Caco-2 (cell line): ENCODE results near the gene MXRA7. TPM values are rescaled to one million over a fixed set of nuclear protein-coding genes. Genes with fewer than 3 reads are reported as not detected.

Source experiments
- BruUV-seq: library from RNA; stranded (reverse); fragments of 400-500 nt; replicated peaks from 2 replicates; lab custom pipeline; 2021; lab: Mats Ljungman, UMichigan
- CTCF ChIA-PET: fragments of 300-600 bp; sonication (Branson Sonifier 250); formaldehyde crosslinking; loops from one replicate; lab custom pipeline; 2022; ENCODE audit warnings: antibody characterized with exemption; lab: Charles Lee
- POLR2A ChIA-PET: fragments of 300-600 bp; sonication (Branson Sonifier 250); formaldehyde crosslinking; loops from one replicate; lab custom pipeline; 2022; ENCODE audit warnings: antibody characterized with exemption; lab: Charles Lee
- DNase-seq, 2 experiments: peaks; one replicate each; pipeline versions ENCODE4 v3.0.0 to v3.0.0-alpha.2; 2020 to 2022
- H3K27me3 ChIP-seq: replicated peaks from 2 replicates; pipeline ENCODE4 v1.6.0; 2011; ENCODE audit warnings: low read length; ENCODE audit not compliant: control insufficient read depth, insufficient read depth
- H3K36me3 ChIP-seq: 2 replicates; pipeline ENCODE4 v1.5.1; 2011; ENCODE audit warnings: low read length; ENCODE audit not compliant: control insufficient read depth, insufficient read depth
- H3K4me1 ChIP-seq: fragments of 250-450 bp; sonication (Bioruptor Pico); 2 replicates; pipeline ENCODE4 v1.5.1; 2020; ENCODE audit warnings: mild to moderate bottlenecking
- H3K4me3 ChIP-seq: 2 replicates; pipeline ENCODE4 v1.5.1; 2011; ENCODE audit warnings: low read depth, mild to moderate bottlenecking, control low read depth, low read length
- H3K9me3 ChIP-seq: fragments of 250-450 bp; sonication (Bioruptor Pico); 2 replicates; pipeline ENCODE4 v1.5.1; 2020; ENCODE audit warnings: mild to moderate bottlenecking, moderate library complexity
- H3K27ac Mint-ChIP-seq: one replicate; pipeline ENCODE4 v1.8.0; 2022; ENCODE audit warnings: mixed read lengths; ENCODE audit not compliant: unreplicated experiment
- H3K27me3 Mint-ChIP-seq: one replicate; pipeline ENCODE4 v1.8.0; 2022; ENCODE audit warnings: mixed read lengths; ENCODE audit not compliant: insufficient read depth, unreplicated experiment
- H3K36me3 Mint-ChIP-seq: one replicate; pipeline ENCODE4 v1.8.0; 2022; ENCODE audit warnings: mild to moderate bottlenecking, mixed read lengths; ENCODE audit not compliant: insufficient read depth, unreplicated experiment
- H3K4me1 Mint-ChIP-seq: one replicate; pipeline ENCODE4 v1.8.0; 2022; ENCODE audit warnings: low read depth, mixed read lengths; ENCODE audit not compliant: unreplicated experiment
- H3K4me3 Mint-ChIP-seq: one replicate; pipeline ENCODE4 v1.8.0; 2022; ENCODE audit warnings: mild to moderate bottlenecking, moderate library complexity, mixed read lengths; ENCODE audit not compliant: unreplicated experiment
- H3K9me3 Mint-ChIP-seq: one replicate; pipeline ENCODE4 v1.8.0; 2022; ENCODE audit warnings: mixed read lengths; ENCODE audit not compliant: unreplicated experiment
- intact Hi-C: fragments of 100-400 bp; cut with micrococcal nuclease; formaldehyde crosslinking; loops from one replicate; pipeline ENCODE4 v1.10.0; 2022; ENCODE audit not compliant: unreplicated experiment
- total RNA-seq: library from RNA; stranded (reverse); gene quantifications from 2 replicates; pipeline ENCODE4 v1.2.3, GENCODE V29; 2022
- TF ChIP-seq, protein P1 (sequence below), 2 experiments: fragments of 200-600 bp in 1 of 2; IDR thresholded peaks; 1 replicate in 1 of 2; 2 replicates in 1 of 2; pipeline versions ENCODE4 v1.5.1 to v1.8.0; 2011 to 2022; ENCODE audit warnings: antibody characterized with exemption in 1 of 2, control low read depth in 1 of 2, inconsistent platforms in 1 of 2, low read depth in 1 of 2, low read length in 1 of 2, mild to moderate bottlenecking in 1 of 2, moderate library complexity in 1 of 2; ENCODE audit not compliant: insufficient read depth in 1 of 2, severe bottlenecking in 1 of 2, unreplicated experiment in 1 of 2

MXRA7 gene
- total RNA-seq, 1 experiment from 2014 or later: 70.2 TPM

DNA sequence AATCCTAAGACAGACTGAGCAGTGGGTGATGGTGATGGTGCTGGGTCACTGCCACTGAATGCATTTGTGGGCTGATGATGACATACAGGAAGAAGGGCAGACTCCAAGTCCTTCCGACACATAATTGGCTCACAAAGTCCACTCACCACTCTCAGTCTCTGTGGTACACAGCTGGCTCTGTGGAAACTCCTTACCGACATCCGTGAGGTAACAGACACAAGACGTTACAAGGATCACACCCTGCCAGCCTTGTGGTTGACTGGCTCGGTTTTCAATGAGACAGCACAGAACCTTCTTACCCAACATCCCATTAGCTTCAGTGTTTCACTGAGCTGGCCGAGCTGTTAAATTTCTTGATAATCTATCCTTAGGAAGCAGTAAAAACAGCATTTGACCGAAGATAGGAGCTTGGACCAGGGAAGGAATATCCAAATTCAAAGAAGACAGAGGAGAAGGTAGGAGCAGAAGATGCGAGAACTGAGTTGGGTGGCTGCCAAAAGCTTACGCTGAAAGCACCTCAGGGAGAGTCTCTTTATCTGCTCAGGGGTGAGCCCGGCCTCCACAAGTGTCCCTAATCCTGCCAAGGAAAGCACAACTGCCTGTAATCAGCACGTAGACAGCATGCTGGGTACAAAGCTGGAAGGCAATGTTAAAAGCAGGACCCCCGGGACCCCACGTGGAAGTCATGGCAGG is 5.5 kb upstream of the MXRA7 start:
- Histone ChIP-seq H3K27me3 (no peaks in the 10 kb centered on the region), H3K4me3 (no peak overlapping the region), H3K9me3 (no peaks in the 10 kb centered on the region), H3K4me1 (peaks cover 2% of the 10 kb centered on the region; the same call in 1 of the 2 replicates), H3K36me3 (peaks cover 3% of the 10 kb centered on the region)
- Mint-ChIP-seq H3K9me3 (no peaks in the 10 kb centered on the region), H3K36me3 (peaks cover 67% of the 10 kb centered on the region), H3K4me1 (peaks cover 11% of the 10 kb centered on the region), H3K27me3 (no peaks in the 10 kb centered on the region), H3K4me3 (no peak overlapping the region), H3K27ac (no peak overlapping the region)
- ChIA-PET CTCF (no interaction called here), POLR2A (no interaction called here)
- intact Hi-C loops: no loop called here
- no peak for DNase-seq
- TF ChIP-seq, protein P1, sequence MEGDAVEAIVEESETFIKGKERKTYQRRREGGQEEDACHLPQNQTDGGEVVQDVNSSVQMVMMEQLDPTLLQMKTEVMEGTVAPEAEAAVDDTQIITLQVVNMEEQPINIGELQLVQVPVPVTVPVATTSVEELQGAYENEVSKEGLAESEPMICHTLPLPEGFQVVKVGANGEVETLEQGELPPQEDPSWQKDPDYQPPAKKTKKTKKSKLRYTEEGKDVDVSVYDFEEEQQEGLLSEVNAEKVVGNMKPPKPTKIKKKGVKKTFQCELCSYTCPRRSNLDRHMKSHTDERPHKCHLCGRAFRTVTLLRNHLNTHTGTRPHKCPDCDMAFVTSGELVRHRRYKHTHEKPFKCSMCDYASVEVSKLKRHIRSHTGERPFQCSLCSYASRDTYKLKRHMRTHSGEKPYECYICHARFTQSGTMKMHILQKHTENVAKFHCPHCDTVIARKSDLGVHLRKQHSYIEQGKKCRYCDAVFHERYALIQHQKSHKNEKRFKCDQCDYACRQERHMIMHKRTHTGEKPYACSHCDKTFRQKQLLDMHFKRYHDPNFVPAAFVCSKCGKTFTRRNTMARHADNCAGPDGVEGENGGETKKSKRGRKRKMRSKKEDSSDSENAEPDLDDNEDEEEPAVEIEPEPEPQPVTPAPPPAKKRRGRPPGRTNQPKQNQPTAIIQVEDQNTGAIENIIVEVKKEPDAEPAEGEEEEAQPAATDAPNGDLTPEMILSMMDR (IDR thresholded peaks at IDR 0.05; ENCODE audit: insufficient read depth in 1 of 2, low read depth in 1 of 2, low read length in 1 of 2, severe bottlenecking in 1 of 2, unreplicated experiment in 1 of 2): no peak
- BruUV-seq: no TSS peak

DNA sequence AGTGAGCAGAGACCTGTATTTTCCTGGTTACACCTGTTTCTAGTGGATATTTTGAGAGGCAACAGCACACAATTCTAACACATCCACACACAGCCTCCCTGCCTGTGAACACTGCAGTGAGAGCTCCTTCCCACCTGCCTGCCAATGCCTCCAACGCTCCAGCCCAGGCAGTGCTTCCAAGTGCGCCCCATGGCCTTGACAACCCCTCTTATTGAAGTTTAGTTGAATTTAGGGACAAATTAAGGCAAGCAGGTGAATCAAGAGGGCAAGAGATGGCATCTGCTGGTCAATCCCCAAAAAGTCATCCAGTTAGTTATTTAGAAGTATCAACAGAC is 4.7 kb upstream of the MXRA7 start:
- no peak overlapping the region for H3K4me3 ChIP-seq
- ChIA-PET CTCF (no interaction called here), POLR2A (no interaction called here)
- H3K27ac Mint-ChIP-seq: no peak overlapping the region
- DNase-seq: no peak
- no peaks in the 10 kb centered on the region for H3K9me3 ChIP-seq
- TF ChIP-seq, protein P1 (IDR thresholded peaks at IDR 0.05; ENCODE audit: insufficient read depth in 1 of 2, low read depth in 1 of 2, low read length in 1 of 2, severe bottlenecking in 1 of 2, unreplicated experiment in 1 of 2): no peak
- H3K4me1 ChIP-seq: peaks cover 5% of the 10 kb centered on the region; the same call in 1 of the 2 replicates
- peaks cover 13% of the 10 kb centered on the region for H3K4me1 Mint-ChIP-seq
- H3K27me3 ChIP-seq: no peaks in the 10 kb centered on the region
- no peaks in the 10 kb centered on the region for H3K27me3 Mint-ChIP-seq
- peaks cover 3% of the 10 kb centered on the region for H3K36me3 ChIP-seq
- no TSS peak for BruUV-seq
- H3K36me3 Mint-ChIP-seq: peaks cover 62% of the 10 kb centered on the region
- H3K9me3 Mint-ChIP-seq: no peaks in the 10 kb centered on the region
- no peak overlapping the region for H3K4me3 Mint-ChIP-seq
- intact Hi-C loops: loop anchor here (2.0 kb wide), 2 partner anchors 29 to 159 kb away; no protein-coding TSS in a partner anchor

- ChIA-PET CTCF (no interaction called here), POLR2A (no interaction called here)
- H3K27me3 ChIP-seq: no peaks in the 10 kb centered on the region
- TF ChIP-seq, protein P1 (IDR thresholded peaks at IDR 0.05; ENCODE audit: insufficient read depth in 1 of 2, low read depth in 1 of 2, low read length in 1 of 2, severe bottlenecking in 1 of 2, unreplicated experiment in 1 of 2): peak; percentile 82 to 89
- H3K4me3 Mint-ChIP-seq: no peak overlapping the region
- no peak overlapping the region for H3K4me3 ChIP-seq
- intact Hi-C loops: loop anchor here (2.0 to 5.0 kb wide), 3 partner anchors 28 to 158 kb away; no protein-coding TSS in a partner anchor
- peaks cover 3% of the 10 kb centered on the region for H3K36me3 ChIP-seq
- H3K4me1 ChIP-seq: peaks cover 5% of the 10 kb centered on the region; the same call in 1 of the 2 replicates
- no peak overlapping the region for H3K27ac Mint-ChIP-seq
- H3K27me3 Mint-ChIP-seq: no peaks in the 10 kb centered on the region
- no TSS peak for BruUV-seq
- DNase-seq: peak; percentile 66 to 84
- no peaks in the 10 kb centered on the region for H3K9me3 Mint-ChIP-seq
- H3K9me3 ChIP-seq: no peaks in the 10 kb centered on the region
- H3K4me1 Mint-ChIP-seq: peaks cover 13% of the 10 kb centered on the region
- peaks cover 57% of the 10 kb centered on the region for H3K36me3 Mint-ChIP-seq
Observed at GRCh38 chr17:76714822-76715495, 4.2 kb upstream of the MXRA7 start.
